H9 (cell line): ENCODE data around the gene TMEM114. TPM values are rescaled to one million over a fixed set of nuclear protein-coding genes. Genes with fewer than 3 reads are reported as not detected.

Experiments
- DNase-seq: peaks from one replicate; pipeline ENCODE4 v3.0.0-alpha.2; 2017
- H2AFZ ChIP-seq: one replicate; pipeline ENCODE4 v1.6.1; 2013; ENCODE audit warnings: mild to moderate bottlenecking, low read length, control low read depth, moderate library complexity
- H2AK5ac ChIP-seq: 2 replicates; pipeline ENCODE4 v1.6.1; 2013; ENCODE audit warnings: low read length, control low read depth, mixed read lengths; ENCODE audit not compliant: insufficient read length
- H2BK120ac ChIP-seq: one replicate; pipeline ENCODE4 v1.6.1; 2013; ENCODE audit warnings: low read depth, mild to moderate bottlenecking, low read length, control low read depth, inconsistent platforms; ENCODE audit not compliant: poor library complexity, severe bottlenecking
- H2BK12ac ChIP-seq: 2 replicates; pipeline ENCODE4 v1.6.1; 2013; ENCODE audit warnings: low read length, control low read depth, mixed read lengths, low read depth; ENCODE audit not compliant: insufficient read length
- H2BK15ac ChIP-seq: 2 replicates; pipeline ENCODE4 v1.6.1; 2013; ENCODE audit warnings: low read depth, low read length, control low read depth
- H2BK20ac ChIP-seq: one replicate; pipeline ENCODE4 v1.6.1; 2013; ENCODE audit warnings: low read depth, mild to moderate bottlenecking, low read length, control low read depth, inconsistent platforms; ENCODE audit not compliant: poor library complexity, severe bottlenecking
- H2BK5ac ChIP-seq: 2 replicates; pipeline ENCODE4 v1.6.1; 2013; ENCODE audit warnings: low read length, control low read depth, mixed read lengths; ENCODE audit not compliant: insufficient read length
- H3K14ac ChIP-seq: 2 replicates; pipeline ENCODE4 v1.6.1; 2013; ENCODE audit warnings: low read length, control low read depth; ENCODE audit not compliant: insufficient read depth
- H3K18ac ChIP-seq: 2 replicates; pipeline ENCODE4 v1.6.1; 2013; ENCODE audit warnings: low read depth, mild to moderate bottlenecking, mixed read lengths, low read length, control low read depth; ENCODE audit not compliant: insufficient read length
- H3K23ac ChIP-seq: 2 replicates; pipeline ENCODE4 v1.6.1; 2013; ENCODE audit warnings: low read length, control low read depth, mixed read lengths, low read depth; ENCODE audit not compliant: insufficient read length
- H3K23me2 ChIP-seq: 2 replicates; pipeline ENCODE4 v1.6.1; 2013; ENCODE audit warnings: low read depth, mild to moderate bottlenecking, mixed read lengths, low read length, control low read depth; ENCODE audit not compliant: insufficient read length, poor library complexity, severe bottlenecking
- H3K27ac ChIP-seq: 2 replicates; pipeline ENCODE4 v1.5.1; 2013; ENCODE audit warnings: low read length, control low read depth, mixed read lengths, low read depth; ENCODE audit not compliant: insufficient read length
- H3K27me3 ChIP-seq: 2 replicates; pipeline ENCODE4 v1.6.1; 2013; ENCODE audit warnings: low read length, control low read depth, inconsistent platforms; ENCODE audit not compliant: insufficient read depth
- H3K4ac ChIP-seq: 2 replicates; pipeline ENCODE4 v1.6.1; 2013; ENCODE audit warnings: low read depth, mild to moderate bottlenecking, control low read depth, inconsistent platforms, low read length, moderate library complexity
- H3K4me1 ChIP-seq: 2 replicates; pipeline ENCODE4 v1.6.1; 2013; ENCODE audit warnings: low read length, control low read depth, inconsistent platforms; ENCODE audit not compliant: insufficient read depth
- H3K4me2 ChIP-seq: 2 replicates; pipeline ENCODE4 v1.6.1; 2013; ENCODE audit warnings: low read length, control low read depth, mixed read lengths; ENCODE audit not compliant: insufficient read length, insufficient read depth
- H3K56ac ChIP-seq: 2 replicates; pipeline ENCODE4 v1.6.1; 2013; ENCODE audit warnings: low read depth, mild to moderate bottlenecking, mixed read lengths, low read length, control low read depth; ENCODE audit not compliant: insufficient read length
- H3K79me1 ChIP-seq: 2 replicates; pipeline ENCODE4 v1.6.1; 2013; ENCODE audit warnings: low read depth, mild to moderate bottlenecking, moderate library complexity, low read length, control low read depth, inconsistent platforms; ENCODE audit not compliant: insufficient read depth, poor library complexity, severe bottlenecking
- H3K79me2 ChIP-seq: 2 replicates; pipeline ENCODE4 v1.6.1; 2013; ENCODE audit warnings: low read length, control low read depth, inconsistent platforms; ENCODE audit not compliant: insufficient read depth
- H3K9ac ChIP-seq: 2 replicates; pipeline ENCODE4 v1.6.1; 2013; ENCODE audit warnings: low read length, control low read depth, mixed read lengths; ENCODE audit not compliant: insufficient read length; ENCODE audit errors: extremely low read depth
- H3K9me3 ChIP-seq: one replicate; pipeline ENCODE4 v1.6.1; 2013; ENCODE audit warnings: low read depth, low read length, inconsistent platforms; ENCODE audit not compliant: control insufficient read depth
- H3T11ph ChIP-seq: one replicate; pipeline ENCODE4 v1.6.1; 2013; ENCODE audit warnings: mild to moderate bottlenecking, low read length, control low read depth, inconsistent platforms
- H4K20me1 ChIP-seq: one replicate; pipeline ENCODE4 v1.6.1; 2013; ENCODE audit not compliant: control insufficient read depth, insufficient read length, insufficient read depth
- H4K5ac ChIP-seq: 2 replicates; pipeline ENCODE4 v1.6.1; 2013; ENCODE audit warnings: low read depth, mild to moderate bottlenecking, mixed read lengths, low read length, control low read depth; ENCODE audit not compliant: insufficient read length
- H4K8ac ChIP-seq: replicated peaks from 2 replicates; pipeline ENCODE4 v1.6.1; 2013; ENCODE audit warnings: low read length, control low read depth, mixed read lengths, low read depth; ENCODE audit not compliant: insufficient read length
- H4K91ac ChIP-seq: 2 replicates; pipeline ENCODE4 v1.6.1; 2013; ENCODE audit warnings: low read depth, mild to moderate bottlenecking, moderate library complexity, mixed read lengths, low read length, control low read depth; ENCODE audit not compliant: insufficient read length
- H3K27ac Mint-ChIP-seq, 3 experiments: 2 replicates in 2 of 3; 3 replicates in 1 of 3; pipeline ENCODE4 v1.8.0; 2020 to 2021; ENCODE audit warnings: mixed read lengths in 3 of 3, mild to moderate bottlenecking in 1 of 3, moderate library complexity in 1 of 3
- H3K27me3 Mint-ChIP-seq: 2 replicates; pipeline ENCODE4 v1.8.0; 2021; ENCODE audit warnings: low read depth, mild to moderate bottlenecking, moderate library complexity, mixed read lengths
- H3K36me3 Mint-ChIP-seq, 3 experiments: 2 replicates in 2 of 3; 3 replicates in 1 of 3; pipeline ENCODE4 v1.8.0; 2020 to 2021; ENCODE audit warnings: low read depth in 3 of 3, mixed read lengths in 3 of 3; ENCODE audit not compliant: insufficient read depth in 1 of 3
- H3K4me1 Mint-ChIP-seq, 2 experiments: 2 replicates each; pipeline ENCODE4 v1.8.0; 2020; ENCODE audit warnings: mixed read lengths in 2 of 2
- H3K4me3 Mint-ChIP-seq, 2 experiments: 2 replicates in 1 of 2; 3 replicates in 1 of 2; pipeline ENCODE4 v1.8.0; 2020 to 2021; ENCODE audit warnings: mild to moderate bottlenecking in 2 of 2, mixed read lengths in 2 of 2, moderate library complexity in 1 of 2
- H3K9me3 Mint-ChIP-seq, 2 experiments: 2 replicates in 1 of 2; 3 replicates in 1 of 2; pipeline ENCODE4 v1.8.0; 2020; ENCODE audit warnings: mild to moderate bottlenecking in 2 of 2, mixed read lengths in 2 of 2, moderate library complexity in 1 of 2
- CTCF ChIP-seq: fragments of 200-600 bp; sonication (generic); conservative IDR thresholded peaks from 3 replicates; pipeline ENCODE4 v1.8.0; 2021; ENCODE audit warnings: antibody characterized with exemption, mild to moderate bottlenecking
- WGBS: extraction: QIAGEN DNeasy Blood & Tissue Kit; methylation state at CpG from one replicate; pipeline ENCODE4 v1.1.7; 2013; ENCODE audit warnings: missing lambda C conversion rate, low lambda C conversion rate, mixed read lengths; ENCODE audit not compliant: insufficient read length; ENCODE audit errors: extremely low coverage; 5-methylcytosine and 5-hydroxymethylcytosine counted together
- total RNA-seq: library from RNA; stranded (reverse); gene quantifications from 2 replicates; pipeline ENCODE4 v1.2.1, GENCODE V29; 2021

TMEM114 gene
- total RNA-seq, 1 experiment from 2014 or later: 0.33 TPM

- H3K4me1 Mint-ChIP-seq: peaks cover 16 to 34% of the 10 kb centered on the region in 2 experiments
- Histone ChIP-seq H3K27ac (no peak overlapping the region), H4K5ac (no peak overlapping the region), H3K18ac (no peak overlapping the region), H3K23ac (no peak overlapping the region), H3K4me2 (no peak overlapping the region), H4K20me1 (no peaks in the 10 kb centered on the region), H2BK5ac (no peak overlapping the region), H3K4me1 (no peaks in the 10 kb centered on the region; the same call in 1 of the 2 replicates), H4K91ac (no peak overlapping the region), H2BK12ac (no peak overlapping the region), H2AFZ (no peak overlapping the region), H3T11ph (no peak overlapping the region), H3K23me2 (no peaks in the 10 kb centered on the region), H3K4ac (no peak overlapping the region), H3K14ac (no peak overlapping the region), H2BK20ac (no peak overlapping the region), H3K79me2 (no peaks in the 10 kb centered on the region), H4K8ac (no peak overlapping the region), H3K27me3 (no peaks in the 10 kb centered on the region), H2BK15ac (no peak overlapping the region), H2BK120ac (no peak overlapping the region), H3K79me1 (no peaks in the 10 kb centered on the region), H2AK5ac (no peak overlapping the region), H3K9me3 (no peaks in the 10 kb centered on the region), H3K56ac (no peak overlapping the region), H3K9ac (no peak overlapping the region)
- peak; percentile 99 for TF ChIP-seq CTCF
- peak; percentile 92 for DNase-seq
- H3K27me3 Mint-ChIP-seq: no peaks in the 10 kb centered on the region
- H3K36me3 Mint-ChIP-seq: no peaks in the 10 kb centered on the region
- peaks cover 2 to 3% of the 10 kb centered on the region in 2 experiments; a peak in 2 of 5 replicates for H3K9me3 Mint-ChIP-seq
- WGBS: no CpG with 5 or more reads among the region's 23 CpGs
- H3K27ac Mint-ChIP-seq: peak overlapping the region in 1 of 3 experiments; percentile 22; a peak in 1 of 7 replicates
- no peak overlapping the region for H3K4me3 Mint-ChIP-seq
Measured at GRCh38 chr16:8567355-8568230, 22.7 kb downstream of the TMEM114 start.
